ENCODE results near the gene PAX3. TPM values are rescaled to one million over a fixed set of nuclear protein-coding genes. Genes with fewer than 3 reads are reported as not detected.
A peak's percentile ranks its signal among the peaks of the same experiment; 100 is the strongest.

Gene PAX3
- total RNA-seq, 1 donor from 2014 or later, result not detected

DNA sequence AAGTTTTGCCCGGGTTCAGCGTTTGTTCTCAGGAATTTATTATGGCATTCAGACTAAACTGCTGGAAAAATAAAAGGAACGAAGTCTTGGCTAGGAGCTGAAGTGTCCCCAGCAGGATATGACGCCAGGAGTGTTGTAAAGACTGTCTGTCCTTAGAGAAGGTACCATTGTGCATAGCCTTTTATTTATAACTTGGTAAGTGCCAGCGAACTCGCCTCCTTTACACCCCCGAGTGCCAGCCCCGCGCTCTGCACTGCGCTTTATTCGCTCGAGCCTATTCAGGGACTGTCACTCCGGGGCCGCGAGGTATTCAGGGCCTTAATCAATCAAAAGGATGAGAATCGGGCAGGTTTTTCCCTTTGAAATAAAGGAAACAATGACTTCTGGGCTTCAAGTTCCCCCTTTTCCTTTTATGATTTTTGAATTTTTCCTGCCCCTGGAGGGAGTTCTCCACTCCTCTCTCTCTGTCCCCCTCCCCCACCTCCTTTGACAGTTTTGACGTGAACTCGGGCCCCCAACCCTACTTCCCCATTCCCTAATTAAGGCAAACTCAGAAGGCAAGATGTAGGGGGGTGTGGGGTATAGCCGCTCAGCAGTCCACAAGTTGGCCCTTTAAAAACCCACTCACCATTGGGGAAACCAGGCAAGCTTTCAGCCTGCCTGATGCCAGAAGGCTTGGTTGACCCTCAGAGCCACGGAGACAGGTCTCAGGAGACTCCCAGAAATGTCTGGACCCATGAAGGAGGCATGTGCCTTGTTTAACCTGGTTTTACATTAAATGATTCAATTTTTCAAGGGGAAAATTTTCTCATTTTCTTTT is 1.3 kb upstream of the PAX3 start:
- no peak for DNase-seq (ENCODE audit: extremely low spot score in 2 of 2)
- intact Hi-C loops (cut with DNase I), result no loop called here
- Histone ChIP-seq H3K4me1 (peaks cover 52% of the 10 kb centered on the region), H3K36me3 (no peaks in the 10 kb centered on the region), H3K27ac (no peak overlapping the region), H3K4me3 (no peak overlapping the region), H3K9me3 (no peaks in the 10 kb centered on the region), H3K27me3 (peaks cover 65% of the 10 kb centered on the region)
- TF ChIP-seq, protein P1, sequence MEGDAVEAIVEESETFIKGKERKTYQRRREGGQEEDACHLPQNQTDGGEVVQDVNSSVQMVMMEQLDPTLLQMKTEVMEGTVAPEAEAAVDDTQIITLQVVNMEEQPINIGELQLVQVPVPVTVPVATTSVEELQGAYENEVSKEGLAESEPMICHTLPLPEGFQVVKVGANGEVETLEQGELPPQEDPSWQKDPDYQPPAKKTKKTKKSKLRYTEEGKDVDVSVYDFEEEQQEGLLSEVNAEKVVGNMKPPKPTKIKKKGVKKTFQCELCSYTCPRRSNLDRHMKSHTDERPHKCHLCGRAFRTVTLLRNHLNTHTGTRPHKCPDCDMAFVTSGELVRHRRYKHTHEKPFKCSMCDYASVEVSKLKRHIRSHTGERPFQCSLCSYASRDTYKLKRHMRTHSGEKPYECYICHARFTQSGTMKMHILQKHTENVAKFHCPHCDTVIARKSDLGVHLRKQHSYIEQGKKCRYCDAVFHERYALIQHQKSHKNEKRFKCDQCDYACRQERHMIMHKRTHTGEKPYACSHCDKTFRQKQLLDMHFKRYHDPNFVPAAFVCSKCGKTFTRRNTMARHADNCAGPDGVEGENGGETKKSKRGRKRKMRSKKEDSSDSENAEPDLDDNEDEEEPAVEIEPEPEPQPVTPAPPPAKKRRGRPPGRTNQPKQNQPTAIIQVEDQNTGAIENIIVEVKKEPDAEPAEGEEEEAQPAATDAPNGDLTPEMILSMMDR (IDR thresholded peaks at IDR 0.05), result no peak
- TF ChIP-seq POLR2AphosphoS5 (IDR thresholded peaks at IDR 0.05; ENCODE audit: insufficient read depth in 1 of 2, low read depth in 1 of 2), result no peak
- no peak for TF ChIP-seq POLR2A (IDR thresholded peaks at IDR 0.05)

DNA sequence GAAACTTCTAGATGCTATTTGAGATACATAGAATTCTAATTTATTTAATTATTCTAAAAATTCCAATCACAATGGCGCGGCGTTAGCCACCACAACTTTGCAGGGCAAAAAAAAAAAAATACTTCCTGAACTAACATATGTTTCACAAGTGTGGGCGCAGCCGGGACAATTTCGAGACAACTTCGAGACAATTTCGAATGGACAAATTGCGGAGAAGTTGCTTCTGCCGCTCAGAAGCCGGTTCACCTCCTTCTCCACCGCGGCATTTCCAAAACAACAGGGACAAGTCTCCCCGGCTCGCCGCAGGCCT is 842 bp downstream of the PAX3 start:
- peaks cover 53% of the 10 kb centered on the region for H3K4me1 ChIP-seq
- peak overlapping the region; percentile 1 to 3 for H3K4me3 ChIP-seq
- TF ChIP-seq, protein P1 (IDR thresholded peaks at IDR 0.05), result no peak
- TF ChIP-seq POLR2A (IDR thresholded peaks at IDR 0.05), result no peak
- no peak for TF ChIP-seq POLR2AphosphoS5 (IDR thresholded peaks at IDR 0.05; ENCODE audit: insufficient read depth in 1 of 2, low read depth in 1 of 2)
- DNase-seq (ENCODE audit: extremely low spot score in 2 of 2), result peak in 1 of 2 donors; percentile 40
- peaks cover 63% of the 10 kb centered on the region for H3K27me3 ChIP-seq
- intact Hi-C loops (cut with DNase I), result no loop called here
- H3K9me3 ChIP-seq, result no peaks in the 10 kb centered on the region
- no peak overlapping the region for H3K27ac ChIP-seq
- H3K36me3 ChIP-seq, result no peaks in the 10 kb centered on the region

DNA sequence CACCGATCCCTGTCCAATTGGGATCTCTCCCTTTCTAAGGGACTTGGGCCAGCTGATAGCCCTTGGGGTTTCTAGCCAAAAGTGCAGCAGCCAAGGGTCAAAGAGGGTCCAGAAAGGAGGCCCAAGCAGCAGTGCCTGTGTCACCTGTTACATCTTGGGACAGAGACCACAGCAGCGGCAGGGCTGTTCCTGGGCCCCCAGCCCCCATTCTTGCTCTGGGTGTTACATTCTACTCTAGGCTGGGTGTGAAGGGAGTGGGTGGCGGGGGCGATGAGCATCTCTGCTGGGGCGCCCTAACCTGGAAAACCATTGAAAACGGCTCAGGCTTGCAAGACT is 1.2 kb downstream of the PAX3 start:
- intact Hi-C loops (cut with DNase I), result no loop called here
- no peaks in the 10 kb centered on the region for H3K9me3 ChIP-seq
- H3K27ac ChIP-seq, result no peak overlapping the region
- DNase-seq (ENCODE audit: extremely low spot score in 2 of 2), result no peak
- H3K27me3 ChIP-seq, result peaks cover 62% of the 10 kb centered on the region
- TF ChIP-seq, protein P1 (IDR thresholded peaks at IDR 0.05), result no peak
- TF ChIP-seq POLR2AphosphoS5 (IDR thresholded peaks at IDR 0.05; ENCODE audit: insufficient read depth in 1 of 2, low read depth in 1 of 2), result no peak
- no peak for TF ChIP-seq POLR2A (IDR thresholded peaks at IDR 0.05)
- peaks cover 53% of the 10 kb centered on the region for H3K4me1 ChIP-seq
- no peak overlapping the region for H3K4me3 ChIP-seq
- no peaks in the 10 kb centered on the region for H3K36me3 ChIP-seq

DNA sequence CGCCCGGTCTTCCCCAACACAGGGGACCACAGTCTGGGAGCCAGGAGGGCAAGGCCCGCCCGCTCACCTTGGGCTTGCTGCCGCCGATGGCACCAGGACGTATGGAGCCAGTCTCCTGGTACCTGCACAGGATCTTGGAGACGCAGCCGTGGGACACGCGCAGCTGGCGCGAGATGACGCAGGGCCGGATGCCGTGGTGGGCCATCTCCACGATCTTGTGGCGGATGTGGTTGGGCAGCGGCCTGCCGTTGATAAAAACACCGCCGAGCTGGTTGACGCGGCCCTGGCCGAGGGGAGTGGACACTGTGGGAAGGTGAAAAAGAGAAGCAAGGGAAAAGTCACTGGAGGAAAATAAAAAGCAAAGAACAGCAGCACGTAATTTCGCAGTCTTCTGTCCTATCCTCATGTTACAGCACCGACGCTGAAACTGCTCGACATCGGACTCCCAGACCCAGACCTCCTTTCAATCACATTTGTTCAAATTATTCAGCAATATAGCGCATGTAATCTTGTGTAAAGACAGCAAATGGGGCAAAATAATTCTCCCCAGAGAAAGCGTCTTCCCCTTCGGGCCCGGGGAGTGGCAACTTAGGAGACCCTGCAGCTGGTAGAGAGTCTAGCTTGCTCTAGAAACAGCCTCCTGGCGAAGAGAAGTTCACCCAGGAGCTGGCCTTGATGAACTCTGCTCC is 1.7 kb downstream of the PAX3 start:
- H3K4me3 ChIP-seq, result no peak overlapping the region
- peaks cover 57% of the 10 kb centered on the region for H3K27me3 ChIP-seq
- DNase-seq (ENCODE audit: extremely low spot score in 2 of 2), result no peak
- intact Hi-C loops (cut with DNase I), result no loop called here
- H3K9me3 ChIP-seq, result no peaks in the 10 kb centered on the region
- no peaks in the 10 kb centered on the region for H3K36me3 ChIP-seq
- H3K4me1 ChIP-seq, result peaks cover 53% of the 10 kb centered on the region
- no peak for TF ChIP-seq POLR2AphosphoS5 (IDR thresholded peaks at IDR 0.05; ENCODE audit: insufficient read depth in 1 of 2, low read depth in 1 of 2)
- TF ChIP-seq, protein P1 (IDR thresholded peaks at IDR 0.05), result no peak
- no peak for TF ChIP-seq POLR2A (IDR thresholded peaks at IDR 0.05)
- no peak overlapping the region for H3K27ac ChIP-seq

DNA sequence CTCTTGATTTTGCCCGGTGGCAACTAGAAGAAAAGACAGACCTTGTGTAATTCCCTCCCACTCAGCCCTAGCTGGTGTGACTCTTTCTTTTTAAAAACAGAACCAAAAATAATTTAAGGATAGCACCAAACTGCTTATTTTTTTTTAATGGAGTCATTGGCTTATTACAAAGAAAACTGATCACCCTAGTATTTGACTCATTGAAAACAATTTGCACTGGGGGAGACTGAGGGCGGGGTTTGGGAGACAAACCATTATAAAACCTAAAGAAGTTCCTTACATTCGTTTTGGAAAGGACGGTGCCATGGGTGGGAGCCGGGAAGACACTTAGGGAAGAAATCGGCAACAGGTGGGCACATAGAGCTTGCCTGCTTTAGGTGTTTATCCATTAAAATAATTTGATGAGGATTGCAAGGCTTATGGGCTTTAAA is 2.5 kb downstream of the PAX3 start:
- peaks cover 49% of the 10 kb centered on the region for H3K4me1 ChIP-seq
- no peaks in the 10 kb centered on the region for H3K36me3 ChIP-seq
- peaks cover 52% of the 10 kb centered on the region for H3K27me3 ChIP-seq
- no peak for DNase-seq (ENCODE audit: extremely low spot score in 2 of 2)
- TF ChIP-seq, protein P1 (IDR thresholded peaks at IDR 0.05), result no peak
- TF ChIP-seq POLR2AphosphoS5 (IDR thresholded peaks at IDR 0.05; ENCODE audit: insufficient read depth in 1 of 2, low read depth in 1 of 2) (no peak), POLR2A (IDR thresholded peaks at IDR 0.05) (no peak)
- no peak overlapping the region for H3K27ac ChIP-seq
- intact Hi-C loops (cut with DNase I), result no loop called here
- no peaks in the 10 kb centered on the region for H3K9me3 ChIP-seq
- no peak overlapping the region for H3K4me3 ChIP-seq

Data from vagina (tissue), 2 donors.